Keratinocyte (primary cell): ENCODE data around the gene DYNC1LI2. TPM values are rescaled to one million over a fixed set of nuclear protein-coding genes. Genes with fewer than 3 reads are reported as not detected.

Experiments
- DNase-seq: peaks from one replicate; pipeline ENCODE4 v3.0.0-alpha.2; 2011; ENCODE audit warnings: low read depth, missing footprints, low spot score
- FAIRE-seq: peaks from 2 replicates; lab custom pipeline; 2011; peaks lifted over from hg19 to GRCh38; lab: Jason Lieb, UNC
- H2AFZ ChIP-seq: 2 replicates; pipeline ENCODE4 v1.6.0; 2012; ENCODE audit warnings: low read length, control low read depth, inconsistent platforms; ENCODE audit not compliant: control insufficient read depth
- H3K27ac ChIP-seq: 2 replicates; pipeline ENCODE4 v1.5.1; 2011; ENCODE audit warnings: low read length; ENCODE audit not compliant: control insufficient read depth, insufficient read depth
- H3K27me3 ChIP-seq: 3 replicates; pipeline ENCODE4 v1.6.0; 2011; ENCODE audit warnings: low read length; ENCODE audit not compliant: control insufficient read depth, insufficient read depth; ENCODE audit errors: extremely low read depth
- H3K36me3 ChIP-seq, 2 experiments: 2 replicates in 1 of 2; 3 replicates in 1 of 2; pipeline ENCODE4 v1.5.1; 2011; ENCODE audit warnings: low read length in 2 of 2, mild to moderate bottlenecking in 1 of 2; ENCODE audit not compliant: control insufficient read depth in 2 of 2, insufficient read depth in 2 of 2; ENCODE audit errors: extremely low read depth in 1 of 2
- H3K4me1 ChIP-seq: 3 replicates; pipeline ENCODE4 v1.5.1; 2011; ENCODE audit warnings: low read length; ENCODE audit not compliant: control insufficient read depth, insufficient read depth; ENCODE audit errors: extremely low read depth
- H3K4me2 ChIP-seq: 3 replicates; pipeline ENCODE4 v1.6.0; 2011; ENCODE audit warnings: low read depth, low read length; ENCODE audit not compliant: control insufficient read depth, insufficient read depth; ENCODE audit errors: extremely low read depth
- H3K4me3 ChIP-seq, 3 experiments: fragments of 200-600 bp in 1 of 3; sonication (generic) in 1 of 3; 2 replicates in 2 of 3; 3 replicates in 1 of 3; pipeline ENCODE4 v1.5.1; 2011 to 2016; ENCODE audit warnings: low read length in 3 of 3, mild to moderate bottlenecking in 3 of 3, control low read depth in 2 of 3, inconsistent platforms in 1 of 3, low read depth in 1 of 3, mixed read lengths in 1 of 3, mixed run types in 1 of 3, moderate library complexity in 1 of 3; ENCODE audit not compliant: control insufficient read depth in 2 of 3, insufficient read depth in 2 of 3; ENCODE audit errors: extremely low read depth in 1 of 3
- H3K79me2 ChIP-seq: 2 replicates; pipeline ENCODE4 v1.6.0; 2012; ENCODE audit warnings: low read length; ENCODE audit not compliant: control insufficient read depth, insufficient read depth
- H3K9ac ChIP-seq: 3 replicates; pipeline ENCODE4 v1.6.0; 2011; ENCODE audit warnings: low read length; ENCODE audit not compliant: control insufficient read depth, insufficient read depth; ENCODE audit errors: extremely low read depth
- H3K9me1 ChIP-seq: 3 replicates; pipeline ENCODE4 v1.6.0; 2011; ENCODE audit warnings: low read length; ENCODE audit not compliant: control insufficient read depth, insufficient read depth; ENCODE audit errors: extremely low read depth
- H3K9me3 ChIP-seq: 2 replicates; pipeline ENCODE4 v1.5.1; 2012; ENCODE audit warnings: low read depth, low read length; ENCODE audit not compliant: control insufficient read depth
- H4K20me1 ChIP-seq: 3 replicates; pipeline ENCODE4 v1.6.0; 2011; ENCODE audit warnings: low read length; ENCODE audit not compliant: control insufficient read depth, insufficient read depth; ENCODE audit errors: extremely low read depth
- CTCF ChIP-seq, 3 experiments: IDR thresholded peaks in 1 of 3; conservative IDR thresholded peaks in 1 of 3; optimal IDR thresholded peaks in 1 of 3; 2 replicates in 2 of 3; 3 replicates in 1 of 3; pipeline versions ENCODE3 to v1.5.1; 2011; ENCODE audit warnings: low read length in 3 of 3, mild to moderate bottlenecking in 3 of 3, moderate library complexity in 2 of 3, control low read depth in 1 of 3, inconsistent platforms in 1 of 3; ENCODE audit not compliant: insufficient read depth in 2 of 3; ENCODE audit errors: extremely low read depth in 1 of 3
- EZH2 ChIP-seq: IDR thresholded peaks from one replicate; pipeline ENCODE4 v1.6.1; 2012; ENCODE audit warnings: inconsistent platforms, mild to moderate bottlenecking, low read length, moderate library complexity
- dilution Hi-C: fragments of 300-500 bp; cut with MboI; formaldehyde crosslinking; loops from one replicate; pipeline ENCODE4 v1.7.0; 2020; ENCODE audit warnings: low sequenced_read_pairs; ENCODE audit not compliant: extremely low pct_ligation_motif_present
- polyA plus RNA-seq, 5 experiments: library from polyadenylated mRNA; depleted of rRNA in 3 of 5; stranded (reverse) in 3 of 5; stranded (forward) in 1 of 5; unstranded in 1 of 5; fragments of >200 nt; gene quantifications; 1 replicate in 1 of 5; 2 replicates in 3 of 5; 3 replicates in 1 of 5; pipeline versions ENCODE4 v1.2.1 to v1.2.3, GENCODE V29; 2011 to 2012; ENCODE audit warnings: missing spikeins in 2 of 5, low read depth in 1 of 5, low replicate concordance in 1 of 5

Gene DYNC1LI2
- polyA plus RNA-seq, 1 donor (not counting 4 experiments of a cell fraction or from before 2014, with no cell fraction given): 66.0 TPM

- no peak overlapping the region for H2AFZ ChIP-seq
- H3K4me3 ChIP-seq: no peak overlapping the region
- no peak for TF ChIP-seq CTCF (optimal IDR thresholded peaks at IDR 0.05 in 1 of 3, IDR thresholded peaks at IDR 0.05 in 1 of 3, conservative IDR thresholded peaks at IDR 0.05 in 1 of 3; ENCODE audit: extremely low read depth in 1 of 3, insufficient read depth in 2 of 3, low read length in 3 of 3)
- TF ChIP-seq EZH2: no peak
- no peaks in the 10 kb centered on the region for H4K20me1 ChIP-seq
- FAIRE-seq (peak; percentile 53), DNase-seq (no peak)
- no peak overlapping the region for H3K27ac ChIP-seq
- no peaks in the 10 kb centered on the region for H3K27me3 ChIP-seq
- peaks cover 16 to 18% of the 10 kb centered on the region in 2 experiments for H3K36me3 ChIP-seq
- no peak overlapping the region for H3K4me2 ChIP-seq
- no peak overlapping the region for H3K9ac ChIP-seq
- H3K79me2 ChIP-seq: no peaks in the 10 kb centered on the region
- dilution Hi-C loops: no loop called here
- no peaks in the 10 kb centered on the region for H3K9me3 ChIP-seq
- no peaks in the 10 kb centered on the region for H3K9me1 ChIP-seq
- peaks cover 19% of the 10 kb centered on the region for H3K4me1 ChIP-seq
Measured at GRCh38 chr16:66720766-66721165, 30.6 kb downstream of the DYNC1LI2 start.

- TF ChIP-seq CTCF (optimal IDR thresholded peaks at IDR 0.05 in 1 of 3, IDR thresholded peaks at IDR 0.05 in 1 of 3, conservative IDR thresholded peaks at IDR 0.05 in 1 of 3; ENCODE audit: extremely low read depth in 1 of 3, insufficient read depth in 2 of 3, low read length in 3 of 3) (no peak), EZH2 (no peak)
- Histone ChIP-seq H3K27ac (no peak overlapping the region), H3K4me1 (peaks cover 30% of the 10 kb centered on the region), H3K9me3 (no peaks in the 10 kb centered on the region), H3K4me2 (no peak overlapping the region), H3K36me3 (peaks cover 9 to 12% of the 10 kb centered on the region in 2 experiments), H3K4me3 (no peak overlapping the region), H3K9me1 (peaks cover 3% of the 10 kb centered on the region), H2AFZ (no peak overlapping the region), H3K79me2 (no peaks in the 10 kb centered on the region), H4K20me1 (no peaks in the 10 kb centered on the region), H3K9ac (no peak overlapping the region), H3K27me3 (no peaks in the 10 kb centered on the region)
- no peak for DNase-seq
- FAIRE-seq: peak; percentile 44
- dilution Hi-C loops: no loop called here
Measured at GRCh38 chr16:66719246-66719645, 32.2 kb downstream of the DYNC1LI2 start.
